GM12878 (cell line): Measurements from ENCODE around the gene SERINC5.

Experiments
- ASH2L ChIP-seq: fragments of 300-600, 200-600 bp; sonication (generic); IDR thresholded peaks from 2 replicates; pipeline ENCODE4 v1.6.1; 2017; ENCODE audit warnings: low read depth, mild to moderate bottlenecking, borderline replicate concordance
- CHD2 ChIP-seq: IDR thresholded peaks from 2 replicates; pipeline ENCODE4 v1.6.1; 2011; ENCODE audit warnings: low read depth, low read length, improper control_type of control experiment, borderline replicate concordance
- CTCF ChIP-seq, 3 experiments: IDR thresholded peaks in 2 of 3; conservative IDR thresholded peaks in 1 of 3; 2 replicates each; pipeline ENCODE4 v1.5.1; 2011; ENCODE audit warnings: low read depth in 3 of 3, low read length in 3 of 3, mild to moderate bottlenecking in 3 of 3, control low read depth in 2 of 3, moderate library complexity in 2 of 3, inconsistent platforms in 1 of 3, mixed read lengths in 1 of 3; ENCODE audit not compliant: control insufficient read depth in 2 of 3, insufficient read depth in 1 of 3; ENCODE audit errors: extremely low read depth in 1 of 3
- ELK1 ChIP-seq: IDR thresholded peaks from 2 replicates; pipeline ENCODE4 v1.6.1; 2012; ENCODE audit warnings: low read depth, low read length, improper control_type of control experiment
- EP300 ChIP-seq, 2 experiments: fragments of 150-350 bp in 1 of 2; IDR thresholded peaks; 2 replicates each; pipeline ENCODE4 v1.6.1; 2011 to 2012; ENCODE audit warnings: low read depth in 2 of 2, low read length in 2 of 2, borderline replicate concordance in 1 of 2, improper control_type of control experiment in 1 of 2, inconsistent platforms in 1 of 2; ENCODE audit not compliant: control insufficient read depth in 1 of 2
- ESRRA ChIP-seq: IDR thresholded peaks from 2 replicates; pipeline ENCODE4 v1.6.1; 2012; ENCODE audit warnings: mild to moderate bottlenecking, low read length, improper control_type of control experiment
- EZH2 ChIP-seq: IDR thresholded peaks from 2 replicates; pipeline ENCODE4 v1.6.1; 2012; ENCODE audit warnings: low read depth, mild to moderate bottlenecking, control low read depth, inconsistent platforms, low read length, borderline replicate concordance; ENCODE audit not compliant: control insufficient read depth
- JUNB ChIP-seq: IDR thresholded peaks from 2 replicates; pipeline ENCODE4 v1.6.1; 2016; ENCODE audit warnings: antibody characterized with exemption, mild to moderate bottlenecking
- MEF2B ChIP-seq: fragments of 450-650 bp; IDR thresholded peaks from 2 replicates; pipeline ENCODE4 v1.6.1; 2018; ENCODE audit warnings: mild to moderate bottlenecking, moderate library complexity; ENCODE audit not compliant: partially characterized antibody, poor library complexity, severe bottlenecking
- SP1 ChIP-seq: IDR thresholded peaks from one replicate; pipeline ENCODE4 v1.6.1; 2011; ENCODE audit warnings: low read depth, low read length
- SREBF1 ChIP-seq: IDR thresholded peaks from 2 replicates; pipeline ENCODE4 v1.6.1; 2012; ENCODE audit warnings: mild to moderate bottlenecking, low read length
- SUZ12 ChIP-seq: fragments of 200-600 bp; sonication (generic); IDR thresholded peaks from one replicate; pipeline ENCODE4 v1.6.1; 2018; ENCODE audit warnings: antibody characterized with exemption, mild to moderate bottlenecking; ENCODE audit not compliant: unreplicated experiment
- TF ChIP-seq, protein P1 (sequence below): IDR thresholded peaks from 2 replicates; pipeline ENCODE4 v1.6.1; 2011; ENCODE audit warnings: low read depth, low read length, improper control_type of control experiment, borderline replicate concordance

GRCh38 chr5:80106916-80107315, 148.9 kb downstream of the SERINC5 start:
- no peak for TF ChIP-seq ASH2L
- no peak for TF ChIP-seq MEF2B
- TF ChIP-seq SUZ12 = no peak
- TF ChIP-seq EP300 (IDR thresholded peaks at IDR 0.05; ENCODE audit: borderline replicate concordance in 1 of 2, control insufficient read depth in 1 of 2, low read depth in 2 of 2, low read length in 2 of 2) = no peak
- TF ChIP-seq CTCF (IDR thresholded peaks at IDR 0.05 in 2 of 3, conservative IDR thresholded peaks at IDR 0.05 in 1 of 3; ENCODE audit: control insufficient read depth in 2 of 3, extremely low read depth in 1 of 3, insufficient read depth in 1 of 3, low read depth in 3 of 3, low read length in 3 of 3) = no peak
- no peak for TF ChIP-seq JUNB
- no peak for TF ChIP-seq SREBF1
- TF ChIP-seq EZH2 = no peak
- no peak for TF ChIP-seq ELK1
- TF ChIP-seq CHD2 = no peak
- TF ChIP-seq, protein P1, sequence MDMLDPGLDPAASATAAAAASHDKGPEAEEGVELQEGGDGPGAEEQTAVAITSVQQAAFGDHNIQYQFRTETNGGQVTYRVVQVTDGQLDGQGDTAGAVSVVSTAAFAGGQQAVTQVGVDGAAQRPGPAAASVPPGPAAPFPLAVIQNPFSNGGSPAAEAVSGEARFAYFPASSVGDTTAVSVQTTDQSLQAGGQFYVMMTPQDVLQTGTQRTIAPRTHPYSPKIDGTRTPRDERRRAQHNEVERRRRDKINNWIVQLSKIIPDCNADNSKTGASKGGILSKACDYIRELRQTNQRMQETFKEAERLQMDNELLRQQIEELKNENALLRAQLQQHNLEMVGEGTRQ = no peak
- TF ChIP-seq SP1 = no peak
- TF ChIP-seq ESRRA = no peak
